PC-3 (cell line): ENCODE results near the gene GABRA5. TPM values are rescaled to one million over a fixed set of nuclear protein-coding genes. Genes with fewer than 3 reads are reported as not detected.

Experiments used
- ATAC-seq: fragments of 200-7000 bp; cut with Tn5 transposase; 2 replicates; pipeline ENCODE4 v1.9.1; 2020; ENCODE audit warnings: mild to moderate bottlenecking, moderate library complexity
- BruUV-seq: library from RNA; stranded (reverse); fragments of 400-500 nt; replicated peaks from 2 replicates; lab custom pipeline; 2021; lab: Mats Ljungman, UMichigan
- CTCF ChIA-PET: fragments of 300-600 bp; sonication (Branson Sonifier 250); formaldehyde crosslinking; loops from one replicate; lab custom pipeline; 2022; ENCODE audit warnings: antibody characterized with exemption; lab: Charles Lee
- POLR2A ChIA-PET: fragments of 300-600 bp; sonication (Branson Sonifier 250); formaldehyde crosslinking; loops from one replicate; lab custom pipeline; 2022; ENCODE audit warnings: antibody characterized with exemption; ENCODE audit not compliant: unreplicated experiment; lab: Charles Lee
- DNase-seq: peaks from one replicate; pipeline ENCODE4 v3.0.0-alpha.2; 2015
- H2AFZ ChIP-seq: fragments of 300-600 bp; sonication (generic); 2 replicates; pipeline ENCODE4 v1.6.0; 2016; ENCODE audit warnings: antibody characterized with exemption, low read length
- H3F3A ChIP-seq: fragments of 300-600 bp; sonication (generic); one replicate; pipeline ENCODE4 v1.6.0; 2017; ENCODE audit warnings: antibody characterized with exemption, low read length, control low read depth, mild to moderate bottlenecking; ENCODE audit not compliant: unreplicated experiment
- H3K27ac ChIP-seq: fragments of 300-600 bp; sonication (generic); 2 replicates; pipeline ENCODE4 v1.5.1; 2016; ENCODE audit warnings: mild to moderate bottlenecking, low read length
- H3K27me3 ChIP-seq: fragments of 300-600 bp; sonication (generic); 2 replicates; pipeline ENCODE4 v1.6.1; 2016; ENCODE audit warnings: low read length, mixed read lengths
- H3K36me3 ChIP-seq: fragments of 300-600 bp; sonication (generic); 2 replicates; pipeline ENCODE4 v1.6.1; 2016; ENCODE audit warnings: low read depth, mixed run types, low read length, mixed read lengths
- H3K4me1 ChIP-seq: fragments of 300-600 bp; sonication (generic); 2 replicates; pipeline ENCODE4 v1.5.1; 2016; ENCODE audit warnings: low read length; ENCODE audit not compliant: insufficient read depth
- H3K4me2 ChIP-seq: fragments of 300-600 bp; sonication (generic); 2 replicates; pipeline ENCODE4 v1.6.0; 2016; ENCODE audit warnings: low read length
- H3K4me3 ChIP-seq: fragments of 300-600 bp; sonication (generic); 2 replicates; pipeline ENCODE4 v1.5.1; 2016; ENCODE audit warnings: mild to moderate bottlenecking, low read length, mixed read lengths
- H3K79me2 ChIP-seq: fragments of 300-600 bp; sonication (generic); 2 replicates; pipeline ENCODE4 v1.6.1; 2017; ENCODE audit warnings: low read length, mixed read lengths
- H3K9ac ChIP-seq: fragments of 300-600 bp; sonication (generic); 2 replicates; pipeline ENCODE4 v1.6.0; 2016; ENCODE audit warnings: mild to moderate bottlenecking, low read length
- H3K9me2 ChIP-seq: fragments of 300-600 bp; sonication (generic); replicated peaks from 2 replicates; pipeline ENCODE4 v1.6.1; 2016; ENCODE audit warnings: mixed run types, low read length, mixed read lengths
- H3K9me3 ChIP-seq: fragments of 300-600 bp; sonication (generic); 2 replicates; pipeline ENCODE4 v1.6.1; 2016; ENCODE audit warnings: low read length, mixed read lengths
- H4K20me1 ChIP-seq: fragments of 300-600 bp; sonication (generic); 2 replicates; pipeline ENCODE4 v1.6.1; 2016; ENCODE audit warnings: low read length, mixed read lengths
- CTCF ChIP-seq: fragments of 300-600 bp; sonication (generic); conservative IDR thresholded peaks from 2 replicates; pipeline ENCODE4 v1.5.1; 2017; ENCODE audit warnings: antibody characterized with exemption, low read depth, mild to moderate bottlenecking, low read length
- EZH2 ChIP-seq: fragments of 300-600 bp; sonication (generic); IDR thresholded peaks from one replicate; pipeline ENCODE4 v1.6.1; 2017; ENCODE audit warnings: antibody characterized with exemption, mild to moderate bottlenecking, low read length; ENCODE audit not compliant: unreplicated experiment
- EZH2phosphoT487 ChIP-seq: fragments of 300-600 bp; sonication (generic); IDR thresholded peaks from 2 replicates; pipeline ENCODE4 v1.6.1; 2018; ENCODE audit warnings: mild to moderate bottlenecking, antibody characterized with exemption, low read length, borderline replicate concordance
- intact Hi-C: fragments of 100-400 bp; cut with micrococcal nuclease; formaldehyde crosslinking; loops from 2 replicates; pipeline ENCODE4 v1.9.0; 2023
- total RNA-seq: library from RNA; depleted of rRNA; stranded (reverse); fragments of >200 nt; gene quantifications from 2 replicates; pipeline ENCODE4 v1.2.3, GENCODE V29; 2014

Gene GABRA5
- total RNA-seq, 1 experiment from 2014 or later: not detected

GRCh38 chr15:26889298-26889898, 22.5 kb downstream of the GABRA5 start:
- H4K20me1 ChIP-seq: no peaks in the 10 kb centered on the region
- intact Hi-C loops: loop anchor here (10.0 kb wide), 1 partner anchor 1335 kb away; no protein-coding TSS in a partner anchor
- no peaks in the 10 kb centered on the region for H3K79me2 ChIP-seq
- BruUV-seq: no TSS peak
- no peaks in the 10 kb centered on the region for H3K9me2 ChIP-seq
- TF ChIP-seq CTCF: peak; percentile 84
- no peak for TF ChIP-seq EZH2
- H3K4me3 ChIP-seq: peak overlapping the region; percentile 63
- ChIA-PET POLR2A (no interaction called here), CTCF (interaction anchor here (0.6 kb wide), 1 partner anchor 129 kb away, joined by 3 read pairs; no protein-coding TSS in a partner anchor)
- peak overlapping the region; percentile 87 for H2AFZ ChIP-seq
- no peaks in the 10 kb centered on the region for H3K36me3 ChIP-seq
- no peaks in the 10 kb centered on the region for H3K27me3 ChIP-seq
- no peaks in the 10 kb centered on the region for H3K9me3 ChIP-seq
- peak overlapping the region; percentile 88 for H3K4me2 ChIP-seq
- peaks cover 10% of the 10 kb centered on the region; the same call in 1 of the 2 replicates for H3K4me1 ChIP-seq
- peak; percentile 42 for ATAC-seq
- no peaks in the 10 kb centered on the region for H3F3A ChIP-seq
- DNase-seq: peak; percentile 83
- no peak overlapping the region for H3K9ac ChIP-seq
- H3K27ac ChIP-seq: no peak overlapping the region

- Histone ChIP-seq H3K4me3 (no peak overlapping the region), H3K9ac (no peak overlapping the region), H4K20me1 (no peaks in the 10 kb centered on the region), H3K4me1 (peaks cover 10% of the 10 kb centered on the region; the same call in 1 of the 2 replicates), H3K27ac (no peak overlapping the region), H3F3A (no peaks in the 10 kb centered on the region), H3K9me3 (no peaks in the 10 kb centered on the region), H3K79me2 (no peaks in the 10 kb centered on the region), H3K36me3 (no peaks in the 10 kb centered on the region), H3K27me3 (no peaks in the 10 kb centered on the region), H2AFZ (no peak overlapping the region), H3K4me2 (no peak overlapping the region), H3K9me2 (no peaks in the 10 kb centered on the region)
- POLR2A ChIA-PET: no interaction called here
- TF ChIP-seq EZH2: no peak
- TF ChIP-seq EZH2phosphoT487: no peak
- TF ChIP-seq CTCF: no peak
- ATAC-seq (no peak), DNase-seq (no peak)
- BruUV-seq: no TSS peak
- intact Hi-C loops: no loop called here
- CTCF ChIA-PET: no interaction called here
Measured at GRCh38 chr15:26890451-26890850, 23.6 kb downstream of the GABRA5 start.

- Histone ChIP-seq H4K20me1 (no peaks in the 10 kb centered on the region), H2AFZ (peak overlapping the region; percentile 79), H3K4me1 (peaks cover 10% of the 10 kb centered on the region; the same call in 1 of the 2 replicates), H3K27me3 (no peaks in the 10 kb centered on the region), H3K79me2 (no peaks in the 10 kb centered on the region), H3K9me2 (no peaks in the 10 kb centered on the region), H3K27ac (no peak overlapping the region), H3K36me3 (no peaks in the 10 kb centered on the region), H3F3A (no peaks in the 10 kb centered on the region), H3K4me2 (peak overlapping the region; percentile 94), H3K4me3 (no peak overlapping the region), H3K9me3 (no peaks in the 10 kb centered on the region), H3K9ac (no peak overlapping the region)
- TF ChIP-seq EZH2phosphoT487 (no peak), EZH2 (no peak), CTCF (no peak)
- intact Hi-C loops: no loop called here
- DNase-seq (no peak), ATAC-seq (no peak)
- no TSS peak for BruUV-seq
- ChIA-PET POLR2A (no interaction called here), CTCF (interaction anchor here (0.6 to 1.0 kb wide), 2 partner anchors 929 to 1208 kb away, joined by 3 to 4 read pairs; no protein-coding TSS in a partner anchor)
Measured at GRCh38 chr15:26890988-26891387, 24.1 kb downstream of the GABRA5 start.
